ENCODE measurements around the gene KDR.

Gene KDR

DNA sequence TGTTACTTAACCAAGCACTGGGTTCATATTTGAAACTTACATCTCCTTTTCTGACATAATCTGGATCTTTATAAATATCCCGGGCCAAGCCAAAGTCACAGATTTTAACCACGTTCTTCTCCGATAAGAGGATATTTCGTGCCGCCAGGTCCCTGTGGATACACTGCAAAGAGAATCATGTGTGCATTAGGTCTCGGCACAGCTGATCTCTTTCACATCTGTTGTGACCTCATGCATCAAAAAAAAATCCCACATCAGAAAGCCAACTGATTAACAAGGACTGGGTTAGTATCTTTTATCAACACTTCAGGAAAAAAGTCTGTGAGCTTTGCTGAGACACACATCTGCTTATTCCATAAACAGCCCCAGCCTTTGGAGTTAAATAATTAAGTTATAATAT is 35.5 kb downstream of the KDR start:
- no peaks in the 10 kb centered on the region for H3K27me3 ChIP-seq
- no peaks in the 10 kb centered on the region for H3K36me3 ChIP-seq
- TF ChIP-seq, protein P1, sequence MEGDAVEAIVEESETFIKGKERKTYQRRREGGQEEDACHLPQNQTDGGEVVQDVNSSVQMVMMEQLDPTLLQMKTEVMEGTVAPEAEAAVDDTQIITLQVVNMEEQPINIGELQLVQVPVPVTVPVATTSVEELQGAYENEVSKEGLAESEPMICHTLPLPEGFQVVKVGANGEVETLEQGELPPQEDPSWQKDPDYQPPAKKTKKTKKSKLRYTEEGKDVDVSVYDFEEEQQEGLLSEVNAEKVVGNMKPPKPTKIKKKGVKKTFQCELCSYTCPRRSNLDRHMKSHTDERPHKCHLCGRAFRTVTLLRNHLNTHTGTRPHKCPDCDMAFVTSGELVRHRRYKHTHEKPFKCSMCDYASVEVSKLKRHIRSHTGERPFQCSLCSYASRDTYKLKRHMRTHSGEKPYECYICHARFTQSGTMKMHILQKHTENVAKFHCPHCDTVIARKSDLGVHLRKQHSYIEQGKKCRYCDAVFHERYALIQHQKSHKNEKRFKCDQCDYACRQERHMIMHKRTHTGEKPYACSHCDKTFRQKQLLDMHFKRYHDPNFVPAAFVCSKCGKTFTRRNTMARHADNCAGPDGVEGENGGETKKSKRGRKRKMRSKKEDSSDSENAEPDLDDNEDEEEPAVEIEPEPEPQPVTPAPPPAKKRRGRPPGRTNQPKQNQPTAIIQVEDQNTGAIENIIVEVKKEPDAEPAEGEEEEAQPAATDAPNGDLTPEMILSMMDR (IDR thresholded peaks at IDR 0.05; ENCODE audit: low read depth, low read length) = no peak
- DNase-seq = no peak
- no peak overlapping the region for H3K4me3 ChIP-seq (ENCODE audit: low read depth, low read length)
- H3K4me1 ChIP-seq = no peaks in the 10 kb centered on the region
- no peaks in the 10 kb centered on the region for H3K9me3 ChIP-seq

- no peak overlapping the region for H3K4me3 ChIP-seq (ENCODE audit: low read depth, low read length)
- no peaks in the 10 kb centered on the region for H3K27me3 ChIP-seq
- H3K4me1 ChIP-seq = no peaks in the 10 kb centered on the region
- no peaks in the 10 kb centered on the region for H3K36me3 ChIP-seq
- no peak for DNase-seq
- TF ChIP-seq, protein P1 (IDR thresholded peaks at IDR 0.05; ENCODE audit: low read depth, low read length) = no peak
- H3K9me3 ChIP-seq = no peaks in the 10 kb centered on the region
Observed at GRCh38 chr4:55087913-55088260, 37.5 kb downstream of the KDR start.

- no peaks in the 10 kb centered on the region for H3K9me3 ChIP-seq
- no peak overlapping the region for H3K4me3 ChIP-seq (ENCODE audit: low read depth, low read length)
- no peaks in the 10 kb centered on the region for H3K36me3 ChIP-seq
- TF ChIP-seq, protein P1 (IDR thresholded peaks at IDR 0.05; ENCODE audit: low read depth, low read length) = no peak
- H3K27me3 ChIP-seq = no peaks in the 10 kb centered on the region
- DNase-seq = no peak
- H3K4me1 ChIP-seq = no peaks in the 10 kb centered on the region
Observed at GRCh38 chr4:55087009-55087912, 38.1 kb downstream of the KDR start.

DNA sequence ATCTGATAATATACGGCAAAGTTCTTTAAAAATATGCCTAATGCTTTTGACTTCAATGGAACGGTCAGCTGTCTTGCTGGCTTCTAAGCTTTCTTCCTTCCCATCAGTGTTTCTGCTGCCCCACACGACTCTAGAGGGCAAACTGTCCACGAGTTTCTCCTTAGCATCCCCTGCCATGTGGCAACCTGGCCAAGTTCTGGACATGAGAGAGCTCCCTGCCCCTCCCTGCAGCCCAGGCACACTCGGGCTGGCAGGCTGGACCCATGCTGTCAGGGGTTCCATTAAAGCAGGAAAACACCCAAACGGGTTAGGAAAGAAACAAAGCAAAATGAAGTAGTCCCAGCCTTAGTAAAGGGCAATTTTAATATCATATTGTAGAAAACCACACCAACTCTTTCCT is 38.8 kb downstream of the KDR start:
- H3K4me3 ChIP-seq (ENCODE audit: low read depth, low read length) = no peak overlapping the region
- no peaks in the 10 kb centered on the region for H3K36me3 ChIP-seq
- no peaks in the 10 kb centered on the region for H3K4me1 ChIP-seq
- H3K27me3 ChIP-seq = 0 out of 2 replicates have a peak, but pooled peaks cover 2% of the 10 kb centered on the region
- DNase-seq = no peak
- H3K9me3 ChIP-seq = no peaks in the 10 kb centered on the region
- TF ChIP-seq, protein P1 (IDR thresholded peaks at IDR 0.05; ENCODE audit: low read depth, low read length) = no peak

DNA sequence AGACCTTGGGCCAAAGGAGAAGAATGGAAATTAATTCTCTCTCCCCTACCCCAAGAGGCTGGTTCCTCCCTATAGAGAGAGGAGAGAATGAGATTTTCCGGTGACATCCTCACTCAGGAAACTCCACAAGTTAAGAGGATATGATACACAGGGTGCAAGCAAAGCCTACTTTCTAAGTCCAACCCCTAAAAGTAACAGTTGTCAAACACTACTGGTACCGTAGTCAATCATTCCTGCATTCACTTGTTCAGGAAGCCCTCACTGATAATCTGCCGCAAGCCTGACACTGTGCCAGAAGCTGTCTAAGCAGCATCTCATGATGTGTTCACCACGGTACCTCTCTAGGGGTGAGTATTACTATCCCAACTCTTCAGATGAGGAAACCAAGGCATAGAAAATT is 41.7 kb downstream of the KDR start:
- TF ChIP-seq, protein P1 (IDR thresholded peaks at IDR 0.05; ENCODE audit: low read depth, low read length) = no peak

GRCh38 chr4:55082756-55083155 is 42.6 kb downstream of the KDR start:
- no peak for DNase-seq
- no peaks in the 10 kb centered on the region for H3K36me3 ChIP-seq
- no peaks in the 10 kb centered on the region for H3K9me3 ChIP-seq
- no peaks in the 10 kb centered on the region for H3K4me1 ChIP-seq
- H3K27me3 ChIP-seq = peaks cover 19% of the 10 kb centered on the region
- TF ChIP-seq, protein P1 (IDR thresholded peaks at IDR 0.05; ENCODE audit: low read depth, low read length) = no peak
- no peak overlapping the region for H3K4me3 ChIP-seq (ENCODE audit: low read depth, low read length)

More for the DNA sequence above, 41.7 kb downstream of the KDR start:
- no peak for DNase-seq
- Histone ChIP-seq H3K36me3 (no peaks in the 10 kb centered on the region), H3K27me3 (peaks cover 19% of the 10 kb centered on the region), H3K9me3 (no peaks in the 10 kb centered on the region), H3K4me3 (ENCODE audit: low read depth, low read length) (no peak overlapping the region), H3K4me1 (no peaks in the 10 kb centered on the region)

Data from BE2C (cell line).